GM21717 (cell line): Measurements from ENCODE around the gene UPF2.

Source experiments
- ATAC-seq: cut with Tn5 transposase; IDR thresholded peaks from one replicate; pipeline ENCODE4 v1.9.1; 2021; ENCODE audit warnings: mild to moderate bottlenecking, moderate library complexity; ENCODE audit not compliant: unreplicated experiment

The UPF2 gene

GRCh38 chr10:11962176-11962575 is 80.4 kb downstream of the UPF2 start:
- ATAC-seq = no peak

- ATAC-seq = no peak
These were observed 80.8 kb downstream of the UPF2 start for GRCh38 chr10:11961771-11962170.

GRCh38 chr10:11959966-11960365 is 82.6 kb downstream of the UPF2 start:
- no peak for ATAC-seq

- no peak for ATAC-seq
These were observed 83.7 kb downstream of the UPF2 start for GRCh38 chr10:11958956-11959355.

- ATAC-seq = no peak
These were observed 90.9 kb downstream of the UPF2 start for GRCh38 chr10:11951695-11952094.

- ATAC-seq = no peak
These were observed 92.1 kb downstream of the UPF2 start for GRCh38 chr10:11950325-11951018.

- no peak for ATAC-seq
These were observed 93.5 kb downstream of the UPF2 start for GRCh38 chr10:11949152-11949551.

DNA sequence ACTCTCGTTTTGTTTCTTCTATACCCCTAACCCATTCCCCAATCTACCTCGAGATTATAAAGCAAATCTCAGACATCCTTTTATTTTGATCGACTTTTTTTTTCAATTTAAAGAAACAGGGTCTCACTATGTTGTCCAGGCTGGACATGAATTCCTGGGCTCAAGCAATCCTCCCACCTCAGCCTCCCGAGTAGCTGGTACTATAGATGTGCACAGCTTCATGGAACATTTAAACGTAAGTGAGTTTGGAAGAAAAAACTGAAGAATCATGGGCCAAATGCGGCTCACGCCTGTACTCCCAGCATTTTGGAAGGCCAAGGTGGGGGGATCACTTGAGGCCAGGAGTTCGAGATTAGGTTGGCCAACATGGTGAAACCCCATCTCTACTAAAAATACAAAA is 96.0 kb downstream of the UPF2 start:
- no peak for ATAC-seq

GRCh38 chr10:11936389-11937152 is 106.0 kb downstream of the UPF2 start:
- ATAC-seq = no peak

DNA sequence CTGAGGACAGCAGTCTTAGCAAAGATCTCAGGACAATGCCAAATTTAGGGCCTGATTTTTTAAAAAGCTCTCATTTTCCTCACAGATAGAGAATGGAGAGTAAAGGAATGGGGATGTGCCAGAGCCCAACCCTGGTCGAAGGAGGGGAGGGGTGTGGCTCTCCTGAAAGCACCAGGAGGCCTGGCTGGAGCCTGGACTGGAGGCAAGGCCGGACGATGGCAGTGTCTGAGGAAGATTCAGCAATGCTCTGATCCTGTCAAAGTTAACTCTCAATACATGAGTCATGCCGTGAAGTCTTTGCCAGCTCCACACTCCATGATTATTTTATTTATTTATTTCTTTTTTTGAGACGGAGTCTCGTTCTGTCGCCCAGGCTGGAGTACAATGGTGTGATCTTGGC is 108.3 kb downstream of the UPF2 start:
- no peak for ATAC-seq

DNA sequence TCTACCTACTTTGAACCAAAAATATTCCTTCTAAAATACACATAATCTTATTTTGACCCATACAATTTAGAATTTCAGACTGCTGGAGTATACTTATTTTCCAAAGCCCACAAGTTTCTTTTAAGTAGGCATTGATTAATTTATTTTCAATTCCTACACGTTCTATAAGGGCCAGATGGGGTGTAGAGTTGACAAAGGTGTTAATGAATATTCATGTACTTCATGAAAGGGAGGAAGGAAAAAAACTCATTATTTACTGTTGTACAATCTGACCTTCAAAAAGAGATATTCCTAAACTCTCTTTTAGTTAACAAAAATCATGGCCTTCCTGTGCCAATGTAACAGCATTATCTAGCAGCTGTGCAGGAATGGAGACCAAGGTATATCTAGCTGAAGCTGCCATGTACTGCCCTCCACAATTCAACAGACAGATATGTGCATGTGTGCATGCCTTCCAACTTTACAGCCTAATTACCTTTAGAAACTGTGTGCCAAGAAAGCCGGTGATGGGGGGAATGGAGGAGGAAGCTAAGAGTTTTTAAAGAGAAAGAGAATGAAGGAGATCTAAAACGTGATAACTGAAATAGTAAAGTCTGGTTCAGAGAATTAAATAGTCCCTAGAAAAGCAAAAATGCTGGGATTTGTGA is 108.9 kb downstream of the UPF2 start:
- ATAC-seq = no peak

DNA sequence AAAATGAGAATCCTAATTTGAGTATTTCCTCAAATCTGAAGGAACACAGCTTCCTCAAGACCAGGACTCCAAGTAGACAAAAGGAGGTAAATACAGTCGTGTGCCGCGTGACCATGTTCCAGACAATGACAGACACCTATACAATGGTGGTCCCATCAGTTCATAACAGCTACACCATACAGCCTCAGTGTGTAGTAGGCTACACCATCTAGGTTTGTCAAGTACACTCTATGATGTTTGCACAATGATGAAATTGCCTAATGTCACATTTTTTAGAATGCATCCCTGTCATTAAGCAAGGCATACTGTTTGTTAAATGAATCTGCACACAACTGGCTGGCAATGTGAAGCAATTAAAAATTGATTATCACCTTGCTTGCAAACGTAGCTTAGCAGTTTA is 111.6 kb downstream of the UPF2 start:
- no peak for ATAC-seq

DNA sequence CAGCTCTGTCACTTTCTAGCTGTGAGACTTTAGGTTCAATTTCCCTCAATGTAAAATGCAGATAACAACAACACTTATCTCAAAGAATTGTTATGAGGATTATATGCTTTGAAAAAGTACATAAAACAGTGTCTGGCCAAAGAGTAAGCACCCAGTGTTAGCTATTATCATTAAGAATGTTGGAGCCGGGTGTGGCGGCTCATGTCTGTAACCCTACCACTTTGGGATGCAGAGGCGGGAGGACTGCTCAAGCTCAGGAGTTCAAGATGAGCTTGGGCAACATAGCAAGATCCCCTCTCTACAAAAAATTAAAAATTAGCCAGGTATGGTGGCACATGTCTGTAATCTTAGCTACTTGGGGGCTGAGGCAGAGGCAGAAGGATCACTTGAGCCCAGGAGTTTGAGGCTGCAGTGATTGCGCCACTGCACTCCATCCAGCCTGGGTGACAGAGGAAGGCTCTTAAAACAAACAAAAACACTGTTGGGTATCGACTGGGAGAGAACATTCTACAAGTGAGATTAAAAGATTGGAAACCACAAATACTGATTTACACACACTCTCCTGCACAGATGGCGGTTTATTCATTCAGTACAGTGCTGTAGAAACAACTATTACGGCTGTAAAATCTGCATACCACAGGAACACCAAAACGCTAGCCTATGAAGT is 112.2 kb downstream of the UPF2 start:
- ATAC-seq = no peak

GRCh38 chr10:11927746-11928145 is 114.9 kb downstream of the UPF2 start:
- no peak for ATAC-seq

GRCh38 chr10:11921800-11922392 is 120.7 kb downstream of the UPF2 start:
- ATAC-seq = no peak

- no peak for ATAC-seq
These were observed 123.3 kb downstream of the UPF2 start for GRCh38 chr10:11919271-11919670.

- no peak for ATAC-seq
These were observed 124.2 kb downstream of the UPF2 start for GRCh38 chr10:11918384-11918783.

- ATAC-seq = no peak
These were observed 129.4 kb downstream of the UPF2 start for GRCh38 chr10:11913079-11913641.

- ATAC-seq = no peak
These were observed 132.5 kb downstream of the UPF2 start for GRCh38 chr10:11910102-11910501.

DNA sequence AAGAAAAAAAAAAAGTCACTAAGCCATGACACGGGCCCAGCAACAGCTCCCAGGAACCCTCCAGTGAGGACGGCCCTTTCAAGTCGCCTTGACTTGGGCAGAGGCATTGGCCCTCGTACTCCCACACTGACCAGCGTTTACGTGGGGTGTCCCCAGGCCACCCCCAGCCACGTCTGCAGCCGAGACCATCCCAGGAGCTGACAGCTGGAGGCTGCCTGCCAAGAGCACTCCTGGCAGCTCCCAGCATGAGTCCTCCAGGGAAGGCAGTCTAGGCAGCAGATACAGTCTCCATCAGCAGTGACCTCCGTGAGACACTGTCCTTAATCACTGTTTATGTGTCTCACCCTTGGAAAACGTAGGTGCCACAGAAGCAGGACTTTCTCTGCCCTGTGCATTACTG is 133.0 kb downstream of the UPF2 start:
- no peak for ATAC-seq

DNA sequence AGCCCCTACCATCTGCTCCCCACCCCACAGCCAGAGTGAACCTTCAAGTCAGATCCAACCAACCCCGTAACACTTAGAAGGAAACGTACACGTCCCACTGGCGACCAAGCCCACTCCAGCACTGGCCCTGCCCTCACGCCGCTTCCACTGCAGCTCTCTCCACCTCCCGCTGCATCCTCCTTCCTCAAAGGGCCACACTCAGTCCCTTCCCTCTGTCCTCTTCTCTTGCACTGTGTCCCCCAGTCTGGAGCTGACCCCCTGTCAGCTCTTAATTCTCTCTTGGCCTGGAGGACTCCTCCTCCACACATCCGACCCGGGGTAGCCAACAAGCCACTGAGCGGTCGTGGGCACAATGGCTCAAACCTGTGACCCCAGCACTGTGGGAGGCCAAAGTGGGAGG is 133.6 kb downstream of the UPF2 start:
- no peak for ATAC-seq
